WTC11 (cell line): ENCODE measurements around the gene ACO2. TPM values are rescaled to one million over a fixed set of nuclear protein-coding genes. Genes with fewer than 3 reads are reported as not detected.

ENCODE experiments used
- CREM ChIP-seq: sonication (generic); formaldehyde crosslinking; IDR thresholded peaks from 2 replicates; pipeline ENCODE4 v1.8.1; 2022; ENCODE audit warnings: mild to moderate bottlenecking, missing genetic modification reagents, moderate library complexity
- FOXJ3 ChIP-seq: sonication (generic); formaldehyde crosslinking; IDR thresholded peaks from 2 replicates; pipeline ENCODE4 v1.9.0; 2021; ENCODE audit warnings: missing genetic modification reagents, mild to moderate bottlenecking, borderline replicate concordance
- GTF2I ChIP-seq: fragments of 250-450 bp; sonication (Bioruptor Pico); conservative IDR thresholded peaks from 2 replicates; pipeline ENCODE4 v1.4.0; 2021; ENCODE audit warnings: mild to moderate bottlenecking
- MYBL2 ChIP-seq: sonication (generic); formaldehyde crosslinking; IDR thresholded peaks from 2 replicates; pipeline ENCODE4 v1.8.1; 2023; ENCODE audit warnings: mild to moderate bottlenecking, moderate library complexity, missing genetic modification reagents
- NFATC4 ChIP-seq: fragments of 250-450 bp; sonication (Bioruptor Pico); IDR thresholded peaks from 2 replicates; pipeline ENCODE4 v1.9.0; 2021; ENCODE audit warnings: mild to moderate bottlenecking
- NR1H2 ChIP-seq: sonication (generic); formaldehyde crosslinking; IDR thresholded peaks from 2 replicates; pipeline ENCODE4 v1.9.0; 2021; ENCODE audit warnings: mild to moderate bottlenecking, moderate library complexity, missing genetic modification reagents
- RELA ChIP-seq: sonication (generic); formaldehyde crosslinking; IDR thresholded peaks from 2 replicates; pipeline ENCODE4 v1.8.1; 2022; ENCODE audit warnings: missing genetic modification reagents, mild to moderate bottlenecking, borderline replicate concordance
- TP53 ChIP-seq: sonication (generic); formaldehyde crosslinking; IDR thresholded peaks from 2 replicates; pipeline ENCODE4 v1.8.1; 2023; ENCODE audit warnings: mild to moderate bottlenecking, missing genetic modification reagents
- ZBTB21 ChIP-seq: sonication (generic); formaldehyde crosslinking; IDR thresholded peaks from 2 replicates; pipeline ENCODE4 v1.8.1; 2023; ENCODE audit warnings: mild to moderate bottlenecking, missing genetic modification reagents, borderline replicate concordance
- ZNF138 ChIP-seq: sonication (generic); formaldehyde crosslinking; conservative IDR thresholded peaks from 2 replicates; pipeline ENCODE4 v1.8.1; 2022; ENCODE audit warnings: mild to moderate bottlenecking, moderate library complexity, missing genetic modification reagents
- ZNF416 ChIP-seq: fragments of 250-450 bp; sonication (Bioruptor Pico); IDR thresholded peaks from 2 replicates; pipeline ENCODE4 v1.9.0; 2021; ENCODE audit warnings: mild to moderate bottlenecking, inconsistent platforms
- total RNA-seq: library from RNA; stranded (reverse); gene quantifications from 3 replicates; pipeline ENCODE4 v1.2.3, GENCODE V29; 2021
- TF ChIP-seq, protein P1 (sequence below): sonication (generic); formaldehyde crosslinking; IDR thresholded peaks from 2 replicates; pipeline ENCODE4 v1.8.0; 2023; ENCODE audit warnings: missing genetic modification reagents, mild to moderate bottlenecking, borderline replicate concordance
- TF ChIP-seq, protein P2 (sequence below): fragments of 250-450 bp; sonication (Bioruptor Pico); IDR thresholded peaks from 2 replicates; pipeline ENCODE4 v2.1.2; 2022; ENCODE audit warnings: mild to moderate bottlenecking, moderate library complexity
- TF ChIP-seq, protein P3 (sequence below): sonication (generic); formaldehyde crosslinking; IDR thresholded peaks from 2 replicates; pipeline ENCODE4 v1.8.0; 2022; ENCODE audit warnings: mild to moderate bottlenecking, missing genetic modification reagents
- TF ChIP-seq, protein P4 (sequence below): fragments of 250-450 bp; sonication (Bioruptor Pico); IDR thresholded peaks from 2 replicates; pipeline ENCODE4 v1.8.0; 2021; ENCODE audit warnings: mild to moderate bottlenecking
- TF ChIP-seq, protein P5 (sequence below): sonication (generic); formaldehyde crosslinking; IDR thresholded peaks from 2 replicates; pipeline ENCODE4 v1.8.1; 2023; ENCODE audit warnings: mild to moderate bottlenecking, missing genetic modification reagents
- TF ChIP-seq, protein P6 (sequence below): sonication (generic); formaldehyde crosslinking; conservative IDR thresholded peaks from 2 replicates; pipeline ENCODE4 v1.8.1; 2023; ENCODE audit warnings: mild to moderate bottlenecking, low read depth, missing genetic modification reagents, moderate library complexity
- TF ChIP-seq, protein P7 (sequence below): sonication (generic); formaldehyde crosslinking; IDR thresholded peaks from 2 replicates; pipeline ENCODE4 v1.8.1; 2022; ENCODE audit warnings: low read depth, mild to moderate bottlenecking, moderate library complexity, missing genetic modification reagents, borderline replicate concordance
- TF ChIP-seq, protein P8 (sequence below): sonication (generic); formaldehyde crosslinking; conservative IDR thresholded peaks from 2 replicates; pipeline ENCODE4 v1.8.1; 2022; ENCODE audit warnings: mild to moderate bottlenecking, missing genetic modification reagents

ACO2 gene
- total RNA-seq, 1 experiment from 2014 or later, result 104 TPM

DNA sequence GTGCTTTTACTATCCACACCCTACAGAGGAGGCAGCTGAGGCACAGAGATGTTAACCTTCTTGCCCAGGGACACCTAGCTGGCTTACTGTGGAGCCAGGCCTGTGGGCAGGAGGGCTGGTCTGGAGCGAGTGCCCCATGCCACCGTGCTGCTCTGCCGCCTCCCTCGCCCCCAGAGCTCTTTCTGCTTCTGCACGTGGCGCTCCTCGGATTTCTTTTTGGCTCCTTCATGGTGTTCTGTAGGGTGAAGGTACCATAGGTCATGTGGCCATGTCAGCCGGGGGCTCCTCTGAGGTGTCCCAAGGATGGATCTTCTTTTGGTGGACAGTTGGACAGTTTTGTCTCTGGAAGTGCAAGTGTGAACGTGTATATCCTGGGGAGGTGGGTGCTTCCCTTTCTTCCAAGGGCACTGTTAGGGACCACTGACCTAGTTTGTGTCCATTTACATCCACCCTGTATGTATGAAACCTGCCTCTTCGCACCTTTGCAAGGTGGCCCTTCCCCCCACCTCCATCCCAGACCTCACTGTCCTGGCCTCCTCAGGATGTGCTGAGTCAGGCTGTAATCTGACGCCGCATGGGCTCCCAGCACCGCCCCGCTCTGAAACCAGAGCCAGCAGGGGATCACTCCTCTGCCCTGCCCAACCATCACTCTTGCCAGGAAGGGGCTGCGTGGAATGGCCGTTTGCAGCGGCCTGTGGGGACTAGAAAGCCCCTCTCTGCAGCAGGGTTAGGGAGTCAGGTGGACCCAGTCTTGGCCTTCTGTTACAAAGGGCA lies 43.7 kb downstream of the ACO2 start (continued):
- TF ChIP-seq, protein P1, sequence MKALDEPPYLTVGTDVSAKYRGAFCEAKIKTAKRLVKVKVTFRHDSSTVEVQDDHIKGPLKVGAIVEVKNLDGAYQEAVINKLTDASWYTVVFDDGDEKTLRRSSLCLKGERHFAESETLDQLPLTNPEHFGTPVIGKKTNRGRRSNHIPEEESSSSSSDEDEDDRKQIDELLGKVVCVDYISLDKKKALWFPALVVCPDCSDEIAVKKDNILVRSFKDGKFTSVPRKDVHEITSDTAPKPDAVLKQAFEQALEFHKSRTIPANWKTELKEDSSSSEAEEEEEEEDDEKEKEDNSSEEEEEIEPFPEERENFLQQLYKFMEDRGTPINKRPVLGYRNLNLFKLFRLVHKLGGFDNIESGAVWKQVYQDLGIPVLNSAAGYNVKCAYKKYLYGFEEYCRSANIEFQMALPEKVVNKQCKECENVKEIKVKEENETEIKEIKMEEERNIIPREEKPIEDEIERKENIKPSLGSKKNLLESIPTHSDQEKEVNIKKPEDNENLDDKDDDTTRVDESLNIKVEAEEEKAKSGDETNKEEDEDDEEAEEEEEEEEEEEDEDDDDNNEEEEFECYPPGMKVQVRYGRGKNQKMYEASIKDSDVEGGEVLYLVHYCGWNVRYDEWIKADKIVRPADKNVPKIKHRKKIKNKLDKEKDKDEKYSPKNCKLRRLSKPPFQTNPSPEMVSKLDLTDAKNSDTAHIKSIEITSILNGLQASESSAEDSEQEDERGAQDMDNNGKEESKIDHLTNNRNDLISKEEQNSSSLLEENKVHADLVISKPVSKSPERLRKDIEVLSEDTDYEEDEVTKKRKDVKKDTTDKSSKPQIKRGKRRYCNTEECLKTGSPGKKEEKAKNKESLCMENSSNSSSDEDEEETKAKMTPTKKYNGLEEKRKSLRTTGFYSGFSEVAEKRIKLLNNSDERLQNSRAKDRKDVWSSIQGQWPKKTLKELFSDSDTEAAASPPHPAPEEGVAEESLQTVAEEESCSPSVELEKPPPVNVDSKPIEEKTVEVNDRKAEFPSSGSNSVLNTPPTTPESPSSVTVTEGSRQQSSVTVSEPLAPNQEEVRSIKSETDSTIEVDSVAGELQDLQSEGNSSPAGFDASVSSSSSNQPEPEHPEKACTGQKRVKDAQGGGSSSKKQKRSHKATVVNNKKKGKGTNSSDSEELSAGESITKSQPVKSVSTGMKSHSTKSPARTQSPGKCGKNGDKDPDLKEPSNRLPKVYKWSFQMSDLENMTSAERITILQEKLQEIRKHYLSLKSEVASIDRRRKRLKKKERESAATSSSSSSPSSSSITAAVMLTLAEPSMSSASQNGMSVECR (CRISPR knock-in tag), result no peak; the same call in 1 of the 2 replicates
- TF ChIP-seq ZNF138 (CRISPR knock-in tag) (0 out of 2 replicates have a peak, but pooled peaks have one; percentile 54), ZBTB21 (no peak; the same call in 1 of the 2 replicates), GTF2I (CRISPR knock-in tag) (no peak), TP53 (CRISPR knock-in tag) (0 out of 2 replicates have a peak, but pooled peaks have one; percentile 65), CREM (CRISPR knock-in tag) (no peak), NR1H2 (CRISPR knock-in tag) (no peak), ZNF416 (CRISPR knock-in tag) (no peak), MYBL2 (CRISPR knock-in tag) (no peak), NFATC4 (no peak), FOXJ3 (no peak), RELA (no peak)
- TF ChIP-seq, protein P2, sequence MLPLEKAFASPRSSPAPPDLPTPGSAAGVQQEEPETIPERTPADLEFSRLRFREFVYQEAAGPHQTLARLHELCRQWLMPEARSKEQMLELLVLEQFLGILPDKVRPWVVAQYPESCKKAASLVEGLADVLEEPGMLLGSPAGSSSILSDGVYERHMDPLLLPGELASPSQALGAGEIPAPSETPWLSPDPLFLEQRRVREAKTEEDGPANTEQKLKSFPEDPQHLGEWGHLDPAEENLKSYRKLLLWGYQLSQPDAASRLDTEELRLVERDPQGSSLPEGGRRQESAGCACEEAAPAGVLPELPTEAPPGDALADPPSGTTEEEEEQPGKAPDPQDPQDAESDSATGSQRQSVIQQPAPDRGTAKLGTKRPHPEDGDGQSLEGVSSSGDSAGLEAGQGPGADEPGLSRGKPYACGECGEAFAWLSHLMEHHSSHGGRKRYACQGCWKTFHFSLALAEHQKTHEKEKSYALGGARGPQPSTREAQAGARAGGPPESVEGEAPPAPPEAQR (CRISPR knock-in tag), result no peak
- TF ChIP-seq, protein P3, sequence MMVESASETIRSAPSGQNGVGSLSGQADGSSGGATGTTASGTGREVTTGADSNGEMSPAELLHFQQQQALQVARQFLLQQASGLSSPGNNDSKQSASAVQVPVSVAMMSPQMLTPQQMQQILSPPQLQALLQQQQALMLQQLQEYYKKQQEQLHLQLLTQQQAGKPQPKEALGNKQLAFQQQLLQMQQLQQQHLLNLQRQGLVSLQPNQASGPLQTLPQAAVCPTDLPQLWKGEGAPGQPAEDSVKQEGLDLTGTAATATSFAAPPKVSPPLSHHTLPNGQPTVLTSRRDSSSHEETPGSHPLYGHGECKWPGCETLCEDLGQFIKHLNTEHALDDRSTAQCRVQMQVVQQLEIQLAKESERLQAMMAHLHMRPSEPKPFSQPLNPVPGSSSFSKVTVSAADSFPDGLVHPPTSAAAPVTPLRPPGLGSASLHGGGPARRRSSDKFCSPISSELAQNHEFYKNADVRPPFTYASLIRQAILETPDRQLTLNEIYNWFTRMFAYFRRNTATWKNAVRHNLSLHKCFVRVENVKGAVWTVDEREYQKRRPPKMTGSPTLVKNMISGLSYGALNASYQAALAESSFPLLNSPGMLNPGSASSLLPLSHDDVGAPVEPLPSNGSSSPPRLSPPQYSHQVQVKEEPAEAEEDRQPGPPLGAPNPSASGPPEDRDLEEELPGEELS (CRISPR knock-in tag), result peak; percentile 84; the same call in 1 of the 2 replicates
- TF ChIP-seq, protein P4, sequence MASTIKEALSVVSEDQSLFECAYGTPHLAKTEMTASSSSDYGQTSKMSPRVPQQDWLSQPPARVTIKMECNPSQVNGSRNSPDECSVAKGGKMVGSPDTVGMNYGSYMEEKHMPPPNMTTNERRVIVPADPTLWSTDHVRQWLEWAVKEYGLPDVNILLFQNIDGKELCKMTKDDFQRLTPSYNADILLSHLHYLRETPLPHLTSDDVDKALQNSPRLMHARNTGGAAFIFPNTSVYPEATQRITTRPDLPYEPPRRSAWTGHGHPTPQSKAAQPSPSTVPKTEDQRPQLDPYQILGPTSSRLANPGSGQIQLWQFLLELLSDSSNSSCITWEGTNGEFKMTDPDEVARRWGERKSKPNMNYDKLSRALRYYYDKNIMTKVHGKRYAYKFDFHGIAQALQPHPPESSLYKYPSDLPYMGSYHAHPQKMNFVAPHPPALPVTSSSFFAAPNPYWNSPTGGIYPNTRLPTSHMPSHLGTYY (CRISPR knock-in tag), result no peak
- TF ChIP-seq, protein P5, sequence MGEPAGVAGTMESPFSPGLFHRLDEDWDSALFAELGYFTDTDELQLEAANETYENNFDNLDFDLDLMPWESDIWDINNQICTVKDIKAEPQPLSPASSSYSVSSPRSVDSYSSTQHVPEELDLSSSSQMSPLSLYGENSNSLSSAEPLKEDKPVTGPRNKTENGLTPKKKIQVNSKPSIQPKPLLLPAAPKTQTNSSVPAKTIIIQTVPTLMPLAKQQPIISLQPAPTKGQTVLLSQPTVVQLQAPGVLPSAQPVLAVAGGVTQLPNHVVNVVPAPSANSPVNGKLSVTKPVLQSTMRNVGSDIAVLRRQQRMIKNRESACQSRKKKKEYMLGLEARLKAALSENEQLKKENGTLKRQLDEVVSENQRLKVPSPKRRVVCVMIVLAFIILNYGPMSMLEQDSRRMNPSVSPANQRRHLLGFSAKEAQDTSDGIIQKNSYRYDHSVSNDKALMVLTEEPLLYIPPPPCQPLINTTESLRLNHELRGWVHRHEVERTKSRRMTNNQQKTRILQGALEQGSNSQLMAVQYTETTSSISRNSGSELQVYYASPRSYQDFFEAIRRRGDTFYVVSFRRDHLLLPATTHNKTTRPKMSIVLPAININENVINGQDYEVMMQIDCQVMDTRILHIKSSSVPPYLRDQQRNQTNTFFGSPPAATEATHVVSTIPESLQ (CRISPR knock-in tag), result no peak
- TF ChIP-seq, protein P6, sequence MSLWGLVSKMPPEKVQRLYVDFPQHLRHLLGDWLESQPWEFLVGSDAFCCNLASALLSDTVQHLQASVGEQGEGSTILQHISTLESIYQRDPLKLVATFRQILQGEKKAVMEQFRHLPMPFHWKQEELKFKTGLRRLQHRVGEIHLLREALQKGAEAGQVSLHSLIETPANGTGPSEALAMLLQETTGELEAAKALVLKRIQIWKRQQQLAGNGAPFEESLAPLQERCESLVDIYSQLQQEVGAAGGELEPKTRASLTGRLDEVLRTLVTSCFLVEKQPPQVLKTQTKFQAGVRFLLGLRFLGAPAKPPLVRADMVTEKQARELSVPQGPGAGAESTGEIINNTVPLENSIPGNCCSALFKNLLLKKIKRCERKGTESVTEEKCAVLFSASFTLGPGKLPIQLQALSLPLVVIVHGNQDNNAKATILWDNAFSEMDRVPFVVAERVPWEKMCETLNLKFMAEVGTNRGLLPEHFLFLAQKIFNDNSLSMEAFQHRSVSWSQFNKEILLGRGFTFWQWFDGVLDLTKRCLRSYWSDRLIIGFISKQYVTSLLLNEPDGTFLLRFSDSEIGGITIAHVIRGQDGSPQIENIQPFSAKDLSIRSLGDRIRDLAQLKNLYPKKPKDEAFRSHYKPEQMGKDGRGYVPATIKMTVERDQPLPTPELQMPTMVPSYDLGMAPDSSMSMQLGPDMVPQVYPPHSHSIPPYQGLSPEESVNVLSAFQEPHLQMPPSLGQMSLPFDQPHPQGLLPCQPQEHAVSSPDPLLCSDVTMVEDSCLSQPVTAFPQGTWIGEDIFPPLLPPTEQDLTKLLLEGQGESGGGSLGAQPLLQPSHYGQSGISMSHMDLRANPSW (CRISPR knock-in tag), result no peak
- TF ChIP-seq, protein P7, sequence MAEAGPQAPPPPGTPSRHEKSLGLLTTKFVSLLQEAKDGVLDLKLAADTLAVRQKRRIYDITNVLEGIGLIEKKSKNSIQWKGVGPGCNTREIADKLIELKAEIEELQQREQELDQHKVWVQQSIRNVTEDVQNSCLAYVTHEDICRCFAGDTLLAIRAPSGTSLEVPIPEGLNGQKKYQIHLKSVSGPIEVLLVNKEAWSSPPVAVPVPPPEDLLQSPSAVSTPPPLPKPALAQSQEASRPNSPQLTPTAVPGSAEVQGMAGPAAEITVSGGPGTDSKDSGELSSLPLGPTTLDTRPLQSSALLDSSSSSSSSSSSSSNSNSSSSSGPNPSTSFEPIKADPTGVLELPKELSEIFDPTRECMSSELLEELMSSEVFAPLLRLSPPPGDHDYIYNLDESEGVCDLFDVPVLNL (CRISPR knock-in tag), result no peak
- TF ChIP-seq, protein P8, sequence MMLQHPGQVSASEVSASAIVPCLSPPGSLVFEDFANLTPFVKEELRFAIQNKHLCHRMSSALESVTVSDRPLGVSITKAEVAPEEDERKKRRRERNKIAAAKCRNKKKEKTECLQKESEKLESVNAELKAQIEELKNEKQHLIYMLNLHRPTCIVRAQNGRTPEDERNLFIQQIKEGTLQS (CRISPR knock-in tag), result no peak
